A549 (cell line): Measurements from ENCODE around the gene OR6S1. TPM values are rescaled to one million over a fixed set of nuclear protein-coding genes. Genes with fewer than 3 reads are reported as not detected.

ENCODE experiments used
- ATAC-seq, 2 experiments: fragments of 200-7000 bp in 1 of 2; fragments of >200 bp in 1 of 2; cut with Nextera tagmentation in 1 of 2; cut with Tn5 transposase in 1 of 2; 3 replicates each; pipeline versions ENCODE4 v1.8.0 to v1.9.1; 2018 to 2020; ENCODE audit warnings: mild to moderate bottlenecking in 1 of 2, moderate library complexity in 1 of 2
- CTCF ChIA-PET: fragments of 300-600 bp; sonication (Branson Sonifier 250); formaldehyde crosslinking; extraction: SDS; loops from one replicate; lab custom pipeline; 2021; ENCODE audit warnings: antibody characterized with exemption, inconsistent platforms; lab: Yijun Ruan, JAX
- POLR2A ChIA-PET: fragments of 350-600 bp; formaldehyde crosslinking; extraction: SDS; loops from one replicate; lab custom pipeline; 2021; ENCODE audit warnings: antibody characterized with exemption, inconsistent platforms; lab: Yijun Ruan, JAX
- DNase-seq, 2 experiments: peaks; one replicate each; pipeline versions ENCODE4 v3.0.0 to v3.0.0-alpha.2; 2011 to 2016; ENCODE audit warnings: low read depth in 1 of 2, low spot score in 1 of 2
- FAIRE-seq: peaks from 2 replicates; lab custom pipeline; 2011; peaks lifted over from hg19 to GRCh38; lab: Jason Lieb, UNC
- H3K27ac ChIP-seq, 2 experiments: fragments of >200 bp; sonication (Bioruptor Twin); formaldehyde crosslinking; 3 replicates each; pipeline ENCODE4 v1.5.1; 2016 to 2017
- H3K4me1 ChIP-seq: fragments of >200 bp; sonication (Bioruptor Twin); formaldehyde crosslinking; 3 replicates; pipeline ENCODE4 v1.6.1; 2016
- H3K4me2 ChIP-seq: fragments of >200 bp; sonication (Bioruptor Twin); formaldehyde crosslinking; 3 replicates; pipeline ENCODE4 v1.6.1; 2016
- H3K4me3 ChIP-seq: fragments of >200 bp; sonication (Bioruptor Twin); formaldehyde crosslinking; 3 replicates; pipeline ENCODE4 v1.5.1; 2016
- H3K9me3 ChIP-seq: fragments of >200 bp; sonication (Bioruptor Twin); formaldehyde crosslinking; 3 replicates; pipeline ENCODE4 v1.6.1; 2016
- BHLHE40 ChIP-seq: IDR thresholded peaks from 2 replicates; pipeline ENCODE4 v1.6.1; 2012; ENCODE audit warnings: low read depth, low read length, inconsistent platforms
- CBX2 ChIP-seq: fragments of 200-600 bp; sonication (generic); IDR thresholded peaks from 2 replicates; pipeline ENCODE4 v1.6.1; 2016; ENCODE audit warnings: low read depth, mild to moderate bottlenecking, borderline replicate concordance
- FOSB ChIP-seq: fragments of 250-450 bp; sonication (Bioruptor Pico); IDR thresholded peaks from 2 replicates; pipeline ENCODE4 v1.5.0; 2020; ENCODE audit warnings: mild to moderate bottlenecking, moderate library complexity
- GATA3 ChIP-seq: IDR thresholded peaks from 2 replicates; pipeline ENCODE4 v1.6.1; 2012; ENCODE audit warnings: borderline replicate concordance
- HOXB13 ChIP-seq: fragments of 250-450 bp; sonication (Bioruptor Pico); IDR thresholded peaks from 2 replicates; pipeline ENCODE4 v1.5.0; 2020; ENCODE audit warnings: low read depth, mild to moderate bottlenecking, moderate library complexity
- KDM1A ChIP-seq: fragments of 200-600 bp; sonication (generic); IDR thresholded peaks from 2 replicates; pipeline ENCODE4 v1.6.1; 2016; ENCODE audit warnings: low read depth, mild to moderate bottlenecking
- KDM5A ChIP-seq: fragments of 200-600 bp; sonication (generic); IDR thresholded peaks from 2 replicates; pipeline ENCODE4 v1.6.1; 2016; ENCODE audit warnings: antibody characterized with exemption, mild to moderate bottlenecking
- MAZ ChIP-seq: fragments of 150-350 bp; IDR thresholded peaks from 2 replicates; pipeline ENCODE4 v1.6.1; 2014; ENCODE audit warnings: antibody characterized with exemption, low read depth, low read length, borderline replicate concordance
- NFE2L2 ChIP-seq: fragments of 150-350 bp; conservative IDR thresholded peaks from 2 replicates; pipeline ENCODE4 v1.6.1; 2014; ENCODE audit warnings: low read length
- RAD21 ChIP-seq, 2 experiments: fragments of >200 bp in 1 of 2; sonication (Bioruptor Twin) in 1 of 2; formaldehyde crosslinking in 1 of 2; IDR thresholded peaks in 1 of 2; conservative IDR thresholded peaks in 1 of 2; 2 replicates in 1 of 2; 3 replicates in 1 of 2; pipeline ENCODE4 v1.6.1; 2012 to 2018; ENCODE audit warnings: inconsistent platforms in 1 of 2
- RNF2 ChIP-seq: fragments of 200-600 bp; sonication (generic); IDR thresholded peaks from 2 replicates; pipeline ENCODE4 v1.6.1; 2016; ENCODE audit warnings: low read depth, mild to moderate bottlenecking, antibody characterized with exemption, moderate library complexity, borderline replicate concordance
- SMC3 ChIP-seq: fragments of >200 bp; sonication (Bioruptor Twin); formaldehyde crosslinking; IDR thresholded peaks from 3 replicates; pipeline ENCODE4 v1.6.1; 2018; ENCODE audit warnings: inconsistent platforms
- TP53 ChIP-seq: fragments of 250-450 bp; sonication (Bioruptor Pico); IDR thresholded peaks from 2 replicates; pipeline ENCODE4 v1.5.0; 2021; ENCODE audit warnings: mild to moderate bottlenecking, moderate library complexity
- ZNF302 ChIP-seq: fragments of 250-450 bp; sonication (Bioruptor Pico); IDR thresholded peaks from 2 replicates; pipeline ENCODE4 v1.9.0; 2021; ENCODE audit warnings: inconsistent platforms, mild to moderate bottlenecking, moderate library complexity
- WGBS: methylation state at CpG from one replicate; pipeline ENCODE4 v1.1.6; 2017; ENCODE audit errors: missing lambda C conversion rate; 5-methylcytosine and 5-hydroxymethylcytosine counted together
- polyA plus RNA-seq, 4 experiments: library from polyadenylated mRNA; depleted of rRNA in 3 of 4; stranded (reverse); fragments of >200 nt; fragmentation: RNase III in 1 of 4; extraction: RNeasy Plus Mini Kit Qiagen cat#74134 plus additional on column Dnase treatment in 1 of 4; gene quantifications; 2 replicates in 3 of 4; 3 replicates in 1 of 4; pipeline ENCODE4 v1.2.3, GENCODE V29; 2011 to 2017
- TF ChIP-seq, protein P1 (sequence below): IDR thresholded peaks from 2 replicates; pipeline ENCODE4 v1.6.1; 2012
- TF ChIP-seq, protein P2 (sequence below): fragments of 450-650 bp; IDR thresholded peaks from 2 replicates; pipeline ENCODE4 v1.6.1; 2014; ENCODE audit warnings: antibody characterized with exemption
- TF ChIP-seq, protein P3 (sequence below): fragments of >200 bp; sonication (Bioruptor Twin); formaldehyde crosslinking; IDR thresholded peaks from 2 replicates; pipeline ENCODE4 v1.6.1; 2016
- TF ChIP-seq, protein P4 (sequence below): fragments of >200 bp; sonication (Bioruptor Twin); formaldehyde crosslinking; IDR thresholded peaks from 3 replicates; pipeline ENCODE4 v1.6.1; 2016
- TF ChIP-seq, protein P5 (sequence below): fragments of 150-350 bp; IDR thresholded peaks from 2 replicates; pipeline ENCODE4 v1.6.1; 2014; ENCODE audit warnings: low read depth, mild to moderate bottlenecking, low read length

OR6S1 gene
- polyA plus RNA-seq, 2 of the 4 experiments (the other 2 are of a cell fraction), result not detected

DNA sequence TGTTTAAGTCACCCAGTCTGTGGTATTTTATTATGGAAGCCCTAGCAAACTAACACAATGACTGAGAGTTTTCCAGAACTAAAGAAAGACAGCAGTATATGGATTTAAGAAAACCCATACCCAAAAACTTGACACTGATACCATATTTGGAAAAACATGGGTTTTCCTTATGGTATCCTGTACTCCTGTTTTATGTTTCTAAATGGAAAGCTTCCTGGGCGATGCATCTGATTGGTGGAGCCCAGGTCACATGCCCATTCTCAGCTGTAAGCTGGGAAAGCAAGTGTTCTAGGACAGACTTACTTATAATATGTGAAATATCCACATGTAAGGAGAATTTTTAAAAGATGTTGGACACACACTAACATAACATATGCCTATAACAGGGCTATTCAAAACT is 38.4 kb upstream of the OR6S1 start:
- TF ChIP-seq RAD21 (conservative IDR thresholded peaks at IDR 0.05 in 1 of 2, IDR thresholded peaks at IDR 0.05 in 1 of 2), result no peak
- TF ChIP-seq BHLHE40, result no peak
- no peak for TF ChIP-seq MAZ
- TF ChIP-seq KDM5A, result no peak
- TF ChIP-seq FOSB (CRISPR knock-in tag), result no peak
- TF ChIP-seq, protein P1, sequence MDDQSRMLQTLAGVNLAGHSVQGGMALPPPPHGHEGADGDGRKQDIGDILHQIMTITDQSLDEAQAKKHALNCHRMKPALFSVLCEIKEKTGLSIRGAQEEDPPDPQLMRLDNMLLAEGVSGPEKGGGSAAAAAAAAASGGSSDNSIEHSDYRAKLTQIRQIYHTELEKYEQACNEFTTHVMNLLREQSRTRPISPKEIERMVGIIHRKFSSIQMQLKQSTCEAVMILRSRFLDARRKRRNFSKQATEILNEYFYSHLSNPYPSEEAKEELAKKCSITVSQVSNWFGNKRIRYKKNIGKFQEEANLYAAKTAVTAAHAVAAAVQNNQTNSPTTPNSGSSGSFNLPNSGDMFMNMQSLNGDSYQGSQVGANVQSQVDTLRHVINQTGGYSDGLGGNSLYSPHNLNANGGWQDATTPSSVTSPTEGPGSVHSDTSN, result no peak
- TF ChIP-seq, protein P2, sequence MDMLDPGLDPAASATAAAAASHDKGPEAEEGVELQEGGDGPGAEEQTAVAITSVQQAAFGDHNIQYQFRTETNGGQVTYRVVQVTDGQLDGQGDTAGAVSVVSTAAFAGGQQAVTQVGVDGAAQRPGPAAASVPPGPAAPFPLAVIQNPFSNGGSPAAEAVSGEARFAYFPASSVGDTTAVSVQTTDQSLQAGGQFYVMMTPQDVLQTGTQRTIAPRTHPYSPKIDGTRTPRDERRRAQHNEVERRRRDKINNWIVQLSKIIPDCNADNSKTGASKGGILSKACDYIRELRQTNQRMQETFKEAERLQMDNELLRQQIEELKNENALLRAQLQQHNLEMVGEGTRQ, result peak; percentile 88
- TF ChIP-seq, all 56 proteins: peak for 1
- no peak overlapping the region; the same call in 2 of the 3 replicates for H3K4me3 ChIP-seq
- peak; percentile 56 to 72 for DNase-seq
- peaks cover 13% of the 10 kb centered on the region for H3K4me1 ChIP-seq
- CTCF ChIA-PET, result interaction anchor here (0.9 to 13.8 kb wide), 10 partner anchors 11 to 412 kb away, joined by 3 to 191 read pairs (median 4); no protein-coding TSS in a partner anchor
- WGBS, result 33% methylated on average over 1 of the region's 1 CpG
- no peaks in the 10 kb centered on the region for H3K9me3 ChIP-seq
- ATAC-seq, result no peak
- no peak overlapping the region for H3K27ac ChIP-seq
- no peak for FAIRE-seq
- POLR2A ChIA-PET, result interaction anchor here (3.0 kb wide), 1 partner anchor 16 kb away, joined by 21 read pairs; no protein-coding TSS in a partner anchor
- peak overlapping the region; percentile 81 for H3K4me2 ChIP-seq

GRCh38 chr14:20676072-20676471 is 34.6 kb upstream of the OR6S1 start:
- Histone ChIP-seq H3K4me2 (no peak overlapping the region), H3K9me3 (no peaks in the 10 kb centered on the region), H3K4me1 (peaks cover 18% of the 10 kb centered on the region), H3K4me3 (no peak overlapping the region), H3K27ac (no peak overlapping the region)
- ATAC-seq (no peak), FAIRE-seq (no peak), DNase-seq (no peak)
- POLR2A ChIA-PET, result no interaction called here
- 31% methylated on average over 2 of the region's 2 CpGs for WGBS
- TF ChIP-seq TP53 (CRISPR knock-in tag), result no peak
- no peak for TF ChIP-seq HOXB13 (CRISPR knock-in tag)
- no peak for TF ChIP-seq SMC3
- TF ChIP-seq, protein P3, sequence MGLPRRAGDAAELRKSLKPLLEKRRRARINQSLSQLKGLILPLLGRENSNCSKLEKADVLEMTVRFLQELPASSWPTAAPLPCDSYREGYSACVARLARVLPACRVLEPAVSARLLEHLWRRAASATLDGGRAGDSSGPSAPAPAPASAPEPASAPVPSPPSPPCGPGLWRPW, result no peak
- no peak for TF ChIP-seq GATA3
- TF ChIP-seq KDM1A, result no peak
- TF ChIP-seq CBX2, result no peak
- TF ChIP-seq, protein P4, sequence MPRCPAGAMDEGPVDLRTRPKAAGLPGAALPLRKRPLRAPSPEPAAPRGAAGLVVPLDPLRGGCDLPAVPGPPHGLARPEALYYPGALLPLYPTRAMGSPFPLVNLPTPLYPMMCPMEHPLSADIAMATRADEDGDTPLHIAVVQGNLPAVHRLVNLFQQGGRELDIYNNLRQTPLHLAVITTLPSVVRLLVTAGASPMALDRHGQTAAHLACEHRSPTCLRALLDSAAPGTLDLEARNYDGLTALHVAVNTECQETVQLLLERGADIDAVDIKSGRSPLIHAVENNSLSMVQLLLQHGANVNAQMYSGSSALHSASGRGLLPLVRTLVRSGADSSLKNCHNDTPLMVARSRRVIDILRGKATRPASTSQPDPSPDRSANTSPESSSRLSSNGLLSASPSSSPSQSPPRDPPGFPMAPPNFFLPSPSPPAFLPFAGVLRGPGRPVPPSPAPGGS, result no peak
- TF ChIP-seq, protein P5, sequence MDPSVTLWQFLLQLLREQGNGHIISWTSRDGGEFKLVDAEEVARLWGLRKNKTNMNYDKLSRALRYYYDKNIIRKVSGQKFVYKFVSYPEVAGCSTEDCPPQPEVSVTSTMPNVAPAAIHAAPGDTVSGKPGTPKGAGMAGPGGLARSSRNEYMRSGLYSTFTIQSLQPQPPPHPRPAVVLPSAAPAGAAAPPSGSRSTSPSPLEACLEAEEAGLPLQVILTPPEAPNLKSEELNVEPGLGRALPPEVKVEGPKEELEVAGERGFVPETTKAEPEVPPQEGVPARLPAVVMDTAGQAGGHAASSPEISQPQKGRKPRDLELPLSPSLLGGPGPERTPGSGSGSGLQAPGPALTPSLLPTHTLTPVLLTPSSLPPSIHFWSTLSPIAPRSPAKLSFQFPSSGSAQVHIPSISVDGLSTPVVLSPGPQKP, result no peak
- CTCF ChIA-PET, result interaction anchor here (1.1 to 13.8 kb wide), 3 partner anchors 15 to 296 kb away, joined by 4 to 191 read pairs (median 7); no protein-coding TSS in a partner anchor

- FAIRE-seq (no peak), ATAC-seq (no peak), DNase-seq (no peak)
- Histone ChIP-seq H3K4me3 (no peak overlapping the region), H3K27ac (no peak overlapping the region), H3K4me1 (peaks cover 16% of the 10 kb centered on the region), H3K4me2 (no peak overlapping the region), H3K9me3 (no peaks in the 10 kb centered on the region)
- 74% methylated on average over 2 of the region's 2 CpGs for WGBS
- TF ChIP-seq ZNF302 (CRISPR knock-in tag) (no peak), NFE2L2 (no peak), RNF2 (no peak)
- CTCF ChIA-PET, result interaction anchor here (13.8 kb wide), 1 partner anchor 15 kb away, joined by 191 read pairs; no protein-coding TSS in a partner anchor
- POLR2A ChIA-PET, result no interaction called here
Measured at GRCh38 chr14:20675669-20676068, 34.2 kb upstream of the OR6S1 start.
